ENCODE data around the gene UACA. TPM values are rescaled to one million over a fixed set of nuclear protein-coding genes. Genes with fewer than 3 reads are reported as not detected.

UACA gene
- total RNA-seq, 1 experiment from 2014 or later: 38.0 TPM

DNA sequence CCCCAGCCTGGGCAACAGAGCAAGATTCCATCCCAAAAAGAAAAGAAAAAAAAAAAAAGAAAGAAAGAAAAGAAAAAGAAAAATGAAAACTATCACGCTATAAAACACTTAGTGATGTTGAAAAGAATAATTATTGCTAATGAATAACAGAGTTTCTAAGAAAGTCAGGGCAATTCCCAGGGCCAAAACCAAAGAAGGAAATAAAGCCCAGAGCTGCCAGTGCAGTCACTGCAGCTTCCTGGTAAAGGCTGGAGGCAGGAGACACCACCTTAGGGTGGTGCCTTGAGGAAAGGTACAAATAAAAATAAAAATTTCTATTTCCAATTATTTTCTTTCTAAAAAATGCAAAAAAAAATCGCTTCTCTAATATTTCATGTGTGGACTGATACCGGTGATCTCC, 19.7 kb upstream of the UACA start:
- Histone ChIP-seq H3K23ac (ENCODE audit: insufficient read length, low read depth, low read length) (no peak overlapping the region), H4K91ac (ENCODE audit: insufficient read length, low read depth, low read length) (no peak overlapping the region), H3K14ac (ENCODE audit: insufficient read depth, low read length) (no peak overlapping the region), H3K23me2 (ENCODE audit: insufficient read length, low read depth, low read length, poor library complexity, severe bottlenecking) (no peaks in the 10 kb centered on the region), H3T11ph (ENCODE audit: low read length) (no peak overlapping the region), H4K8ac (replicated peaks; ENCODE audit: insufficient read length, low read depth, low read length) (no peak overlapping the region), H3K27ac (ENCODE audit: insufficient read length, low read depth, low read length) (no peak overlapping the region), H3K18ac (ENCODE audit: insufficient read length, low read depth, low read length) (no peak overlapping the region), H2BK20ac (ENCODE audit: low read depth, low read length, poor library complexity, severe bottlenecking) (no peak overlapping the region), H2BK12ac (ENCODE audit: insufficient read length, low read depth, low read length) (no peak overlapping the region), H4K20me1 (ENCODE audit: control insufficient read depth, insufficient read depth, insufficient read length) (no peaks in the 10 kb centered on the region), H3K79me1 (ENCODE audit: insufficient read depth, low read depth, low read length, poor library complexity, severe bottlenecking) (no peaks in the 10 kb centered on the region), H3K56ac (ENCODE audit: insufficient read length, low read depth, low read length) (no peak overlapping the region), H3K27me3 (ENCODE audit: insufficient read depth, low read length) (no peaks in the 10 kb centered on the region), H4K5ac (ENCODE audit: insufficient read length, low read depth, low read length) (no peak overlapping the region), H3K9ac (ENCODE audit: extremely low read depth, insufficient read length, low read length) (no peak overlapping the region), H2AFZ (ENCODE audit: low read length) (no peak overlapping the region), H3K4ac (ENCODE audit: low read depth, low read length) (no peak overlapping the region), H2AK5ac (ENCODE audit: insufficient read length, low read length) (no peak overlapping the region), H3K4me2 (ENCODE audit: insufficient read depth, insufficient read length, low read length) (no peak overlapping the region), H3K79me2 (ENCODE audit: insufficient read depth, low read length) (no peaks in the 10 kb centered on the region), H2BK15ac (ENCODE audit: low read depth, low read length) (no peak overlapping the region), H3K4me1 (ENCODE audit: insufficient read depth, low read length) (no peaks in the 10 kb centered on the region), H2BK120ac (ENCODE audit: low read depth, low read length, poor library complexity, severe bottlenecking) (no peak overlapping the region), H3K9me3 (ENCODE audit: control insufficient read depth, low read depth, low read length) (no peaks in the 10 kb centered on the region), H2BK5ac (ENCODE audit: insufficient read length, low read length) (no peak overlapping the region)
- peaks cover 0 to 3% of the 10 kb centered on the region in 2 experiments; a peak in 2 of 5 replicates for H3K9me3 Mint-ChIP-seq
- H3K4me3 Mint-ChIP-seq: no peak overlapping the region
- H3K36me3 Mint-ChIP-seq (ENCODE audit: insufficient read depth in 1 of 3, low read depth in 3 of 3): no peaks in the 10 kb centered on the region
- DNase-seq: no peak
- peaks cover 3% of the 10 kb centered on the region; the same call in 1 of the 2 replicates for H3K27me3 Mint-ChIP-seq (ENCODE audit: low read depth)
- WGBS (ENCODE audit: extremely low coverage, insufficient read length, low lambda C conversion rate): no CpG with 5 or more reads among the region's 3 CpGs
- peaks cover 2 to 25% of the 10 kb centered on the region in 2 experiments; a peak in 3 of 4 replicates for H3K4me1 Mint-ChIP-seq
- TF ChIP-seq, protein P1, sequence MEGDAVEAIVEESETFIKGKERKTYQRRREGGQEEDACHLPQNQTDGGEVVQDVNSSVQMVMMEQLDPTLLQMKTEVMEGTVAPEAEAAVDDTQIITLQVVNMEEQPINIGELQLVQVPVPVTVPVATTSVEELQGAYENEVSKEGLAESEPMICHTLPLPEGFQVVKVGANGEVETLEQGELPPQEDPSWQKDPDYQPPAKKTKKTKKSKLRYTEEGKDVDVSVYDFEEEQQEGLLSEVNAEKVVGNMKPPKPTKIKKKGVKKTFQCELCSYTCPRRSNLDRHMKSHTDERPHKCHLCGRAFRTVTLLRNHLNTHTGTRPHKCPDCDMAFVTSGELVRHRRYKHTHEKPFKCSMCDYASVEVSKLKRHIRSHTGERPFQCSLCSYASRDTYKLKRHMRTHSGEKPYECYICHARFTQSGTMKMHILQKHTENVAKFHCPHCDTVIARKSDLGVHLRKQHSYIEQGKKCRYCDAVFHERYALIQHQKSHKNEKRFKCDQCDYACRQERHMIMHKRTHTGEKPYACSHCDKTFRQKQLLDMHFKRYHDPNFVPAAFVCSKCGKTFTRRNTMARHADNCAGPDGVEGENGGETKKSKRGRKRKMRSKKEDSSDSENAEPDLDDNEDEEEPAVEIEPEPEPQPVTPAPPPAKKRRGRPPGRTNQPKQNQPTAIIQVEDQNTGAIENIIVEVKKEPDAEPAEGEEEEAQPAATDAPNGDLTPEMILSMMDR (conservative IDR thresholded peaks at IDR 0.05): no peak
- H3K27ac Mint-ChIP-seq: no peak overlapping the region

Measured in H9 (cell line).